ENCODE results near the gene ZNF366.

- TF ChIP-seq JUND (CRISPR knock-in tag; IDR thresholded peaks at IDR 0.05), result no peak
- TF ChIP-seq, protein P1, sequence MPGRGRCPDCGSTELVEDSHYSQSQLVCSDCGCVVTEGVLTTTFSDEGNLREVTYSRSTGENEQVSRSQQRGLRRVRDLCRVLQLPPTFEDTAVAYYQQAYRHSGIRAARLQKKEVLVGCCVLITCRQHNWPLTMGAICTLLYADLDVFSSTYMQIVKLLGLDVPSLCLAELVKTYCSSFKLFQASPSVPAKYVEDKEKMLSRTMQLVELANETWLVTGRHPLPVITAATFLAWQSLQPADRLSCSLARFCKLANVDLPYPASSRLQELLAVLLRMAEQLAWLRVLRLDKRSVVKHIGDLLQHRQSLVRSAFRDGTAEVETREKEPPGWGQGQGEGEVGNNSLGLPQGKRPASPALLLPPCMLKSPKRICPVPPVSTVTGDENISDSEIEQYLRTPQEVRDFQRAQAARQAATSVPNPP (CRISPR knock-in tag; IDR thresholded peaks at IDR 0.05), result no peak
- no peak for TF ChIP-seq EZH2 (conservative IDR thresholded peaks at IDR 0.05; ENCODE audit: low read depth, low read length)
- TF ChIP-seq ZBTB21 (CRISPR knock-in tag; IDR thresholded peaks at IDR 0.05), result no peak
- no peak for TF ChIP-seq NFYB (CRISPR knock-in tag; IDR thresholded peaks at IDR 0.05)
- no peak for TF ChIP-seq ZNF646 (CRISPR knock-in tag; IDR thresholded peaks at IDR 0.05)
- TF ChIP-seq SP1 (IDR thresholded peaks at IDR 0.05), result no peak
- no peak for TF ChIP-seq SP1 (CRISPR knock-in tag; IDR thresholded peaks at IDR 0.05)
These were observed 66.0 kb downstream of the ZNF366 start for GRCh38 chr5:72441094-72441723.

Measured in HepG2 (cell line).